ENCODE measurements around the gene ZNF823.

Gene ZNF823

GRCh38 chr19:11736696-11737095 lies 2.0 kb downstream of the ZNF823 start:
- DNase-seq (ENCODE audit: low spot score) = peak; percentile 74

GRCh38 chr19:11735375-11735774 lies 3.4 kb downstream of the ZNF823 start:
- Histone ChIP-seq H3K27ac (no peak overlapping the region), H3K4me3 (no peak overlapping the region)
- TF ChIP-seq, protein P1, sequence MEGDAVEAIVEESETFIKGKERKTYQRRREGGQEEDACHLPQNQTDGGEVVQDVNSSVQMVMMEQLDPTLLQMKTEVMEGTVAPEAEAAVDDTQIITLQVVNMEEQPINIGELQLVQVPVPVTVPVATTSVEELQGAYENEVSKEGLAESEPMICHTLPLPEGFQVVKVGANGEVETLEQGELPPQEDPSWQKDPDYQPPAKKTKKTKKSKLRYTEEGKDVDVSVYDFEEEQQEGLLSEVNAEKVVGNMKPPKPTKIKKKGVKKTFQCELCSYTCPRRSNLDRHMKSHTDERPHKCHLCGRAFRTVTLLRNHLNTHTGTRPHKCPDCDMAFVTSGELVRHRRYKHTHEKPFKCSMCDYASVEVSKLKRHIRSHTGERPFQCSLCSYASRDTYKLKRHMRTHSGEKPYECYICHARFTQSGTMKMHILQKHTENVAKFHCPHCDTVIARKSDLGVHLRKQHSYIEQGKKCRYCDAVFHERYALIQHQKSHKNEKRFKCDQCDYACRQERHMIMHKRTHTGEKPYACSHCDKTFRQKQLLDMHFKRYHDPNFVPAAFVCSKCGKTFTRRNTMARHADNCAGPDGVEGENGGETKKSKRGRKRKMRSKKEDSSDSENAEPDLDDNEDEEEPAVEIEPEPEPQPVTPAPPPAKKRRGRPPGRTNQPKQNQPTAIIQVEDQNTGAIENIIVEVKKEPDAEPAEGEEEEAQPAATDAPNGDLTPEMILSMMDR (IDR thresholded peaks at IDR 0.05) = no peak
- no peak for DNase-seq (ENCODE audit: low spot score)

More at GRCh38 chr19:11736696-11737095, 2.0 kb downstream of the ZNF823 start:
- Histone ChIP-seq H3K27ac (no peak overlapping the region), H3K4me3 (no peak overlapping the region)
- TF ChIP-seq, protein P1 (IDR thresholded peaks at IDR 0.05) = no peak

GRCh38 chr19:11729586-11729985 lies 9.2 kb downstream of the ZNF823 start:
- Histone ChIP-seq H3K27ac (no peak overlapping the region), H3K4me3 (no peak overlapping the region)
- no peak for DNase-seq (ENCODE audit: low spot score)
- TF ChIP-seq, protein P1 (IDR thresholded peaks at IDR 0.05) = no peak

- H3K4me3 ChIP-seq = peak overlapping the region; percentile 4
- H3K27ac ChIP-seq = no peak overlapping the region
- no peak for DNase-seq (ENCODE audit: low spot score)
- TF ChIP-seq, protein P1 (IDR thresholded peaks at IDR 0.05) = no peak
Measured at GRCh38 chr19:11722414-11722813, 16.3 kb downstream of the ZNF823 start.

GRCh38 chr19:11721681-11722080 lies 17.1 kb downstream of the ZNF823 start:
- DNase-seq (ENCODE audit: low spot score) = no peak
- TF ChIP-seq, protein P1 (IDR thresholded peaks at IDR 0.05) = no peak

DNA sequence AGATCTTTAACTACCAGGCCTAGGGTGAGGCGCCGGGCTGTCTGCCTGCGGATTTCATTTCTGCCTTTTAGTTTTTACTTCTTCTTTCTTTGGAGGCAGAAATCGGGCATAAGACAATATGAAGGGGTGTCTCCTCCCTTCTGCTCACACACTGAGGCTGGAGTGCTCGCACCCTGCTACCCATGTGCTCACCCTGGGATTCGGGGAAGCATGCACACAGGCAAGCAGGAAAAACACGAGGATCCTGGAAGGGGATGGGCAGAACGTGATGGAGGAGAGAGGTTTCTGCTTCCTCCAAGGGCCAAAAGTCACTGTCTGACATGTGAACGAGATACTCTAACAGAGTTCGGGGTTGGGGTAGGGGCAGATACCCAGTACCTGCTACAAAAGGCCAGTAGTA lies 28.4 kb downstream of the ZNF823 start:
- Histone ChIP-seq H3K4me3 (no peak overlapping the region), H3K27ac (no peak overlapping the region)
- no peak for DNase-seq (ENCODE audit: low spot score)
- TF ChIP-seq, protein P1 (IDR thresholded peaks at IDR 0.05) = no peak

More at GRCh38 chr19:11721681-11722080, 17.1 kb downstream of the ZNF823 start:
- Histone ChIP-seq H3K4me3 (no peak overlapping the region), H3K27ac (no peak overlapping the region)

DNA sequence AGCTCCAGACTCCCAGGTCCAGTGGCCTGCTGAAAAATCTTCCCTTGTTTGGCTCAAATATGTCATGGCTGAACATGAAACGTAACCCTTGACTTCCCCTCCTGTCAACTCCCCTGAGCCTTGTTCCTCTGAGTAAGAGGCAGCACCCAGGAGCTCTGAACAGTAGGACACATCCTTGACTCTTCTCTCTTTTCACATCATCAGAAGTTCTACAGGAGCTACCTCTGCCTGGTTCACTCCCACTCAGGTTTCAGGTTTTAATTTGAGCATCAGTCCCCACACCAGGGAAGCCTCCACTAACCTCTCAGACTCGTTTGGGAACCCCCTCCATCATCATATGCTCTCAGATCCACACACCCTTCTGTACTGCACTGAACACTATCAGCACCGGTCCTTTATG lies 30.3 kb downstream of the ZNF823 start:
- no peak overlapping the region for H3K27ac ChIP-seq
- no peak for DNase-seq (ENCODE audit: low spot score)
- TF ChIP-seq, protein P1 (IDR thresholded peaks at IDR 0.05) = no peak
- H3K4me3 ChIP-seq = no peak overlapping the region

All from coronary artery (tissue), 2 donors.